GM12892 (cell line): ENCODE measurements around the gene ENOX1.

Experiments
- DNase-seq: peaks from one replicate; pipeline ENCODE4 v3.0.0; 2011; ENCODE audit not compliant: insufficient read length
- FAIRE-seq: peaks from 2 replicates; lab custom pipeline; 2011; peaks lifted over from hg19 to GRCh38; lab: Jason Lieb, UNC
- POLR2A ChIP-seq: IDR thresholded peaks from 2 replicates; pipeline ENCODE4 v1.6.1; 2011; ENCODE audit warnings: low read depth, low read length, control low read depth
- POLR2AphosphoS5 ChIP-seq: IDR thresholded peaks from 2 replicates; pipeline ENCODE4 v1.6.1; 2011; ENCODE audit warnings: low read depth, low read length, control low read depth
- TAF1 ChIP-seq: IDR thresholded peaks from 2 replicates; pipeline ENCODE4 v1.6.1; 2011; ENCODE audit warnings: low read depth, mild to moderate bottlenecking, control low read depth, low read length, borderline replicate concordance

The ENOX1 gene

GRCh38 chr13:43800828-43801227 lies 14.1 kb upstream of the ENOX1 start:
- no peak for TF ChIP-seq POLR2A
- no peak for TF ChIP-seq POLR2AphosphoS5
- TF ChIP-seq TAF1 = no peak
- no peak for DNase-seq
- no peak for FAIRE-seq

GRCh38 chr13:43799191-43799590 lies 12.4 kb upstream of the ENOX1 start:
- TF ChIP-seq POLR2A = no peak
- TF ChIP-seq POLR2AphosphoS5 = no peak
- TF ChIP-seq TAF1 = no peak
- DNase-seq (no peak), FAIRE-seq (no peak)

DNA sequence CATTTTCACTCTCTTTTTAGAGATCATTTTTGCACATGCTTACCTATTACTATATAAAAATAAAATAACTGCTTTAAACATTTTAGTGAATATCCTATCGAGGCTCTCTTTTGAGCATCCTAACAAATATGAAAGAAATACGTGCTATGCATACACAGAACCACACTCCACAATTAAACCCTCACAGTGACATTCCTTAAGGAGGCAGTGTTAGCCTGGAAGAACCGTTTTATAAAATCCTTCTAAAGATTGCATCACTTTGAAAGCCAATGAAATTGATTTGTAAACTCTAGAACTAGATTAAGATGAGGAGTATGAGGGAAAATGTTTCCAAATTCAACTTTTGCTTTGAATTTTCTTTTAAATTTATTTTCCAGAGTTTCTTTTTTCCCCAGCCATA lies 11.1 kb upstream of the ENOX1 start:
- DNase-seq (no peak), FAIRE-seq (no peak)
- TF ChIP-seq POLR2A (no peak), POLR2AphosphoS5 (no peak), TAF1 (no peak)

- TF ChIP-seq POLR2A (no peak), POLR2AphosphoS5 (no peak), TAF1 (no peak)
- FAIRE-seq = no peak
- no peak for DNase-seq
Measured at GRCh38 chr13:43797159-43797558, 10.4 kb upstream of the ENOX1 start.

DNA sequence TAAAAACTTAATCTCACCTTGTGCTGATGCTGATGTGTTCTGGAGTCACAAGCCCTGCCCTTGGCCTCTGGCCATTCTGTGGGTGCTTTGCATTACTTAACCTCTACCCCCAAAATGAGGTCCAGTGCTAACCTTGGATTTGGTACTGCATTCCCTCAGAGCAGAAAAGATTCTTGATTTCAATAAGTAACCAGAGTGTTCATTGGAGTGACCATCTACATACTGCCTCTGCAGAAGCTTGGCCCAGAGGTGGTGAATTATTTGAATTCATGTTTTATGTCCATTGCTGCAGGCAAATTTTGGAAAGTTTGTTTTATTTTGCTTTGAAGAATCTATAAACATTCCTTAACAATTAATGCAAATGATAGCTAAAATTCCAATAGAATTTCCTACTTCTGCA lies 7.6 kb upstream of the ENOX1 start:
- FAIRE-seq = no peak
- no peak for DNase-seq
- TF ChIP-seq TAF1 = no peak
- TF ChIP-seq POLR2A = no peak
- TF ChIP-seq POLR2AphosphoS5 = no peak

DNA sequence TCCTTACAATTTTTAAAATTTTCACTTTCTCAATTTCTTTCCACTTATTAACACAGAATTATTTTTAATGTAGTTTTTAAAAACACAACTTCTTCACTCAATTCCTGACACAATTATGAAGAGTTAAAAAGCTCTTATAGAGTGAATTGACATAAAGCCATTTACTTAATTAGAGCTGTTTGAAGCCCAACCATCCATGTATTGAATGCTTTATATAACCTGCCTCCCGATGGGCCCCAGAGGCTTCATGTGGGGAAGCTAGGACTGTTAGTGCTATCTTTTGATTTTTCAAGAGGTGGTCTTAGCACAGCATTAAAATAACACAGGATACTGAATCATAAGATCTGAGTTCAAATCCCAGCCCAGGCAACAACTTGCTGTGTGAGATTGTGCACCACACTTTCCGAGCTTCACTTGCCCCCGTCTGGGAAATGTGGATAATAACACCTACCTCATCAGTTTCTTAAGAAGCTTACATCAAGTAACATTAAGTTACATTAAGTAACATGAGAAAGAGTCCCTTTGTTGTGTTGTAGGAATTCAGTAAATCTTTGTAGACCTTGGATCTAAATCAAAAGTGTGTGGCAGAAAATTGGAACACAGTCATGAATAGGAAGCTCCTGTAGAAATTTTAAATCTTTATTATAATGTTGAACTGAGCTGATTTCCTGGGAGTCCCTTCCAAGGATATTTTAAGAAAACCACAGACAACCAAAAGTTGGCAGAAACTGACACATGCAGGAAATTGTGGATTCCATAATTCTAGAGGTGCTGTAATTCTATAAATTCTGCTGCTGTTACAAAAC lies 5.5 kb upstream of the ENOX1 start:
- DNase-seq (no peak), FAIRE-seq (no peak)
- no peak for TF ChIP-seq POLR2A
- no peak for TF ChIP-seq TAF1
- no peak for TF ChIP-seq POLR2AphosphoS5

- DNase-seq (no peak), FAIRE-seq (no peak)
- TF ChIP-seq TAF1 = no peak
- TF ChIP-seq POLR2AphosphoS5 = no peak
- TF ChIP-seq POLR2A = no peak
Measured at GRCh38 chr13:43787997-43788396, 1.2 kb upstream of the ENOX1 start.

DNA sequence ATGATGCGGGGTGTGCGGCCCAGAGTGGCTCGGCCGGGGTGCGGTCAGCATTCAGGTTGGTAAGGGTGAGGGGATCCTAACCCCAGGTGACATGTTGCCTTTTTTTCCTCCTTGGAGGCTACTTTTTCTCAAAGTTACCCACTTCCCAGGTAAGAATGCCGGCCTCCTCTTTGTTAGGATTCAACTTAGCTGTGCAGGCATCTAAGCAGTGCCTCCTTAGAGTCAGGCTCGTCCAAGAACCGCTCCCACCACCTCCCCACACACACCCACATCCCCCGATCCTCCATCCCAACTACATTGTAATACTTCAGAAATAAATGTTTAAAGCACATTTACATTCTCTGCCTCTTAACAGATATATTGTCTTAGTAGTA lies 733 bp upstream of the ENOX1 start:
- TF ChIP-seq POLR2AphosphoS5 (no peak), TAF1 (no peak), POLR2A (no peak)
- DNase-seq (peak; percentile 16), FAIRE-seq (no peak)

- TF ChIP-seq TAF1 (no peak), POLR2AphosphoS5 (no peak), POLR2A (no peak)
- FAIRE-seq (no peak), DNase-seq (no peak)
Measured at GRCh38 chr13:43786472-43786765, 353 bp downstream of the ENOX1 start.

GRCh38 chr13:43785650-43786471 lies 911 bp downstream of the ENOX1 start:
- DNase-seq = peak; percentile 30
- no peak for TF ChIP-seq POLR2A
- TF ChIP-seq POLR2AphosphoS5 = no peak
- TF ChIP-seq TAF1 = no peak
- FAIRE-seq = no peak

DNA sequence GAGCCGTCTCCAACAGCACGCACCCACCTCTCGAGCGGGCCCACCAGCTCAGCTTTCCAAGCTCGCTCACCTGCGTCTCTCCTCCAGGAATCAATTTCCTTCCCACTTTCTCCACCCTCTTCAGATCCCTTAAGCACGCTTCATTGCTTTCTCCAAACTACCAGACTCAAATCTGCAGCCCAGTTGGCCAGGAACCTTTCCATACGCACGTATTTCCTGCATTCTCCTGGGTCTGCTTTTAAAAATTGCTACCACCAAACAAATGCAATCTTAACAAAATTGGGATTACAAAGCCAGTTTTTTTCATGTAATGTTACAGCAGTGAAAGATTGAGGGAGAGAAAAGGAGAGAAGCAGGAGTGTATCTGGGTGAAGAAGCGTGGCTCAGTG lies 1.5 kb downstream of the ENOX1 start:
- DNase-seq = no peak
- TF ChIP-seq POLR2A = no peak
- no peak for TF ChIP-seq TAF1
- TF ChIP-seq POLR2AphosphoS5 = no peak
- no peak for FAIRE-seq

- FAIRE-seq = no peak
- DNase-seq = no peak
- TF ChIP-seq TAF1 (no peak), POLR2AphosphoS5 (no peak), POLR2A (no peak)
Measured at GRCh38 chr13:43784496-43784895, 2.3 kb downstream of the ENOX1 start.
